ENCODE measurements around the gene PRKAG2. TPM values are rescaled to one million over a fixed set of nuclear protein-coding genes. Genes with fewer than 3 reads are reported as not detected.

PRKAG2 gene
- total RNA-seq, 4 donors from 2014 or later: 19.5 to 30.8 (median 27.6) TPM

DNA sequence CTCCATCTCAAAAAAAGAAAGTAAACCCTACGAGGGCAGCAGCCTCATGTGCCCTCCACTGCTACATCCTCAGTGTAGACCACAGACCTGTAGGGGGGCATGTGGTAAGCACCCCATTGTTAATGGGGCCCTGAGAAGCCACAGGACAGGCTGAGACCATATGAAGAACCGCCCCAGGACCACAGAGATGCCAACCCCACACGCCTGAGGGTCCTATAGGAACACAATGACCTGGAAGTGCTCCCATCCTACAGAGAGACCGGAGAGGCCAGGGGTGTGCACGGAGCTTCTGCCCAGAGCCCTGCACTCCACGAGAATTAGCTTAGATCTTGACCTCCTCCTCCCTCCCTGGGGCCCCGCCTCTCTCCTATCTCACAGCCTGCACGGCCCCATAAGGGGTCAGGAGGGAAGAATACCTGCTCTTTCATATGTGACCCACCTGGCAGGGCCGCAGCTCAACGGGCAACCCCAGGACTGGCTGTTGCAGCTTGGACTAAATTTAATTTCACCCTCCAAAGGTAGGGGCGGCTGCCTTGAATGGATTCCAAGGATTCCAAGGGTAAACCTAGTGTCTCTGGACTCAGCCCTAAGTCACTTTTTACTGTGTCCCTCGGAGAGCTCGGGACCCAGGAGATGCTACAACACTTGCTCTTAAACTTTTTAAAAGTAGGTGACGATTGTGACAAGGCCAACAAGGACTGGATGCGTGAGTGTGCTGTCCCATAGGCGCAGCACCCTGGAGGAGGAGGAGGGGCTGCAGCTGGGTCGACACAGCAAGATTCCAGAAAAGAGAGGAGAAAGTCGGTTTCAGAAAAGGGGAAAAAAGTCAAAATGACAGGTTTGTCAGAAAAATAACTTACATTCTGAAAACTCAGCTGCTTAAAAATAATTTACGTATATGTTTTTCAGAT is 24.2 kb downstream of the PRKAG2 start:
- H3K27me3 ChIP-seq: no peaks in the 10 kb centered on the region
- intact Hi-C loops (cut with DNase I): no loop called here
- H3K36me3 ChIP-seq: no peaks in the 10 kb centered on the region
- no peak overlapping the region for H3K4me3 ChIP-seq (replicated peaks in 1 of 3)
- no peaks in the 10 kb centered on the region for H3K9me3 ChIP-seq
- 90 to 97% methylated on average over 17 to 19 of the region's 19 CpGs for WGBS, 2 donors
- TF ChIP-seq POLR2A (IDR thresholded peaks at IDR 0.05): no peak
- TF ChIP-seq, protein P1, sequence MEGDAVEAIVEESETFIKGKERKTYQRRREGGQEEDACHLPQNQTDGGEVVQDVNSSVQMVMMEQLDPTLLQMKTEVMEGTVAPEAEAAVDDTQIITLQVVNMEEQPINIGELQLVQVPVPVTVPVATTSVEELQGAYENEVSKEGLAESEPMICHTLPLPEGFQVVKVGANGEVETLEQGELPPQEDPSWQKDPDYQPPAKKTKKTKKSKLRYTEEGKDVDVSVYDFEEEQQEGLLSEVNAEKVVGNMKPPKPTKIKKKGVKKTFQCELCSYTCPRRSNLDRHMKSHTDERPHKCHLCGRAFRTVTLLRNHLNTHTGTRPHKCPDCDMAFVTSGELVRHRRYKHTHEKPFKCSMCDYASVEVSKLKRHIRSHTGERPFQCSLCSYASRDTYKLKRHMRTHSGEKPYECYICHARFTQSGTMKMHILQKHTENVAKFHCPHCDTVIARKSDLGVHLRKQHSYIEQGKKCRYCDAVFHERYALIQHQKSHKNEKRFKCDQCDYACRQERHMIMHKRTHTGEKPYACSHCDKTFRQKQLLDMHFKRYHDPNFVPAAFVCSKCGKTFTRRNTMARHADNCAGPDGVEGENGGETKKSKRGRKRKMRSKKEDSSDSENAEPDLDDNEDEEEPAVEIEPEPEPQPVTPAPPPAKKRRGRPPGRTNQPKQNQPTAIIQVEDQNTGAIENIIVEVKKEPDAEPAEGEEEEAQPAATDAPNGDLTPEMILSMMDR (IDR thresholded peaks at IDR 0.05): no peak
- H3K4me1 ChIP-seq: peaks cover 13 to 22% of the 10 kb centered on the region in 2 donors
- H3K27ac ChIP-seq: no peak overlapping the region
- DNase-seq: no peak

DNA sequence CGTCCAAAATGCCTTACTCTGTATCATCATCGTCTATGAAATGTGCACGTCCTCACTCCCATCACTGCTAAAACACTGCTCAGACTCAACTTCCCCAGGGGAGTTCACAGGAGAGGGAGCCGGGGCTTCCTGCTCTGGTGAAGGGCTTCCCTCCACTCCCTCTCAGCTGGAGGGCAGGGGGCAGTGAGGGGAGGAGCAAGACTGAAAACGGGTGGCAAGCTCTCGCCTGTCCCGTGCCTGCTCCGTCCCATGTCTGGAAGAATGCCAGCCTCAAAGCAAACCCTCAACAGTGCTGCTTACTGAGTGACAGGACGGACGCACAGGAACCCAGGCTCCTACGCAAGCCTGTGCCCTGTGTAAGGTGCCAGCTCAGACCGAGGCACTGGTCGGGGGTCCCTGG is 25.1 kb downstream of the PRKAG2 start:
- no peak for TF ChIP-seq POLR2A (IDR thresholded peaks at IDR 0.05)
- TF ChIP-seq, protein P1 (IDR thresholded peaks at IDR 0.05): no peak
- H3K27ac ChIP-seq: peak overlapping the region; percentile 71 to 91 (median 79)
- H3K9me3 ChIP-seq: no peaks in the 10 kb centered on the region
- no peaks in the 10 kb centered on the region for H3K36me3 ChIP-seq
- no peaks in the 10 kb centered on the region for H3K27me3 ChIP-seq
- H3K4me3 ChIP-seq (replicated peaks in 1 of 3): peak overlapping the region in 1 of 3 donors; percentile 23
- peak; percentile 65 to 73 for DNase-seq
- intact Hi-C loops (cut with DNase I): no loop called here
- WGBS, 2 donors: 30 to 32% methylated on average over 12 of the region's 13 CpGs
- H3K4me1 ChIP-seq: peaks cover 13 to 22% of the 10 kb centered on the region in 2 donors

DNA sequence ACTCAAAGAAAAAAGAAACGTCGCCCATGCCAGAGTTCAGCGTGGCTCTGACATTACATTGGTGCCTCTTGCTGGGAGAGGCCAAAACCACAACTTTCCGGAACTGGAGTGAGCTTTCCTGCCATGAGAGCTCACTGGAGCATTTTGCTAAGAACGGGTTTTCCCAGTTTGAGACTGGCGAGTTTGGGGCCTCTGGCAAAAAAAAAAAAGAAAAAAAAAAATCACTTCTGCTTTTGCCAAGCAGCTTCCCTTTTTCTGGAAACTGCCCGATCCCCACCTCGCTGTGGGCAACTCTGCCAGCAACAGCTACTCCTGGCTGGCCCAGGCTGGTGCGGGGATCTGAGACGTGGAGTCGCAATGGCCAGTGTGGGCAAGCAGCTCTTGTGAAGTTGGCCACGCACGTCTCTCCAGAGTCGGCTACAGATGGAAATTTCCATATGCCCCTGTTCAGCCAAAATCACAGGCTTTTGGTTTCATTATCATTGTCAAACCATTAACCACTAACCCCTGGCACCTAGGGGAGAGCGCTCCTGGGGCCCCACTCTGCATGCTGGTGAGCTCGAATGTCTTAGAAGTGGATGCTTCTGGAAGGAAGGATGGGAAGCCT is 25.7 kb downstream of the PRKAG2 start:
- peak; percentile 75 for DNase-seq
- Histone ChIP-seq H3K27ac (peak overlapping the region; percentile 71 to 91 (median 79)), H3K36me3 (no peaks in the 10 kb centered on the region), H3K9me3 (no peaks in the 10 kb centered on the region), H3K4me1 (peaks cover 13 to 22% of the 10 kb centered on the region in 2 donors), H3K4me3 (replicated peaks in 1 of 3) (peak overlapping the region in 1 of 3 donors; percentile 23), H3K27me3 (no peaks in the 10 kb centered on the region)
- WGBS, 2 donors: 28 to 30% methylated on average over 16 of the region's 16 CpGs
- peak in 1 of 2 donors; percentile 32 for TF ChIP-seq POLR2A (IDR thresholded peaks at IDR 0.05)
- TF ChIP-seq, protein P1 (IDR thresholded peaks at IDR 0.05): no peak
- intact Hi-C loops (cut with DNase I): no loop called here

DNA sequence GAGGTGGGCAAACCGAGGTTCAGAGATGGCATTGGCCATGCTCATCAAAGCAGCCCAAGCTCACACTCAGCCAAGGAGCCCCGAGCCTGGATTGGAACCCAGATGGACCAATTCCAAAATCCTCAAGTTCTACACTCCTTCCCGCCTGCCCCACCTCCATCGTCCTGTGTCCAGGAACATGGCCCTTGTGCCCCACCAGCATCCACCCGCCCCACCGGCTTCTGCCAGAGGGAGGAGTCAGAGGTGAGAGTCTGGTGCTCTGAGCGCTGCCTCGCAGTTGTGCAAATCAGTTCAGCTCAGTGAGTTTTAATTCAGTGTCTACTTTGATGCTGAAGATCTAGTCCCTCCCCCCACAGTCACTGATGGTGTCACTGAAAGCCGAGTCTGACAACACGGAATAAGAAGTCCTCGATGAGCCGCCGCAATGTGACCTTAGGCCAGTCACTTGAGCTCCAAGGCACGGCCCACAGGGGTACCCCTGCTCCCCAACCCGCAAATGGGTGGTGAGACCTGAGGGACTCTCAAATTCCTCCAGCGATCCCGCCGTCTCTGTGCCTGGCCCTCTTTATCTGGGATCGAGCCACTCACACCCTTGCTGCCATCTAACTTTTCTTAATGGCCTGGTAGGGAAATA is 26.3 kb downstream of the PRKAG2 start:
- no peaks in the 10 kb centered on the region for H3K27me3 ChIP-seq
- intact Hi-C loops (cut with DNase I): no loop called here
- WGBS, 2 donors: 67 to 72% methylated on average over 18 to 19 of the region's 19 CpGs
- no peaks in the 10 kb centered on the region for H3K36me3 ChIP-seq
- DNase-seq: peak; percentile 48 to 57
- no peak overlapping the region for H3K4me3 ChIP-seq (replicated peaks in 1 of 3)
- peaks cover 13 to 22% of the 10 kb centered on the region in 2 donors for H3K4me1 ChIP-seq
- TF ChIP-seq POLR2A (IDR thresholded peaks at IDR 0.05): no peak
- TF ChIP-seq, protein P1 (IDR thresholded peaks at IDR 0.05): no peak
- H3K27ac ChIP-seq: peak overlapping the region; percentile 71 to 91 (median 79)
- H3K9me3 ChIP-seq: no peaks in the 10 kb centered on the region

All from thyroid gland (tissue), 4 donors.